GM19025 (cell line): ENCODE measurements around the gene PRPF6.

Source experiments
- ATAC-seq: cut with Tn5 transposase; IDR thresholded peaks from one replicate; pipeline ENCODE4 v1.9.1; 2021; ENCODE audit warnings: mild to moderate bottlenecking, low read depth, moderate library complexity; ENCODE audit not compliant: unreplicated experiment

PRPF6 gene

GRCh38 chr20:63980806-63981728 is at the start of gene PRPF6:
Gene PRPF6 (plus strand): TSS chr20:63981132. CDS start chr20:63981246, 114 bp downstream.
- ATAC-seq, result peak; percentile 52

- ATAC-seq, result no peak
These were observed 49.2 kb upstream of the PRPF6 start for GRCh38 chr20:63931735-63932134.

GRCh38 chr20:63932606-63933160 is 48.2 kb upstream of the PRPF6 start:
- no peak for ATAC-seq

- ATAC-seq, result no peak
These were observed 47.3 kb upstream of the PRPF6 start for GRCh38 chr20:63933646-63934045.

- no peak for ATAC-seq
These were observed 46.5 kb upstream of the PRPF6 start for GRCh38 chr20:63934271-63935068.

GRCh38 chr20:63935447-63935846 is 45.5 kb upstream of the PRPF6 start:
- no peak for ATAC-seq

GRCh38 chr20:63937596-63937995 is 43.3 kb upstream of the PRPF6 start:
- no peak for ATAC-seq

GRCh38 chr20:63939061-63939935 is 41.6 kb upstream of the PRPF6 start:
- no peak for ATAC-seq

- ATAC-seq, result no peak
These were observed 40.9 kb upstream of the PRPF6 start for GRCh38 chr20:63940071-63940471.

- ATAC-seq, result no peak
These were observed 40.3 kb upstream of the PRPF6 start for GRCh38 chr20:63940472-63941266.

- no peak for ATAC-seq
These were observed 39.5 kb upstream of the PRPF6 start for GRCh38 chr20:63941282-63942081.

GRCh38 chr20:63942250-63942951 is 38.5 kb upstream of the PRPF6 start:
- ATAC-seq, result no peak

- no peak for ATAC-seq
These were observed 37.7 kb upstream of the PRPF6 start for GRCh38 chr20:63942969-63943807.

- no peak for ATAC-seq
These were observed 37.2 kb upstream of the PRPF6 start for GRCh38 chr20:63943808-63944077.

- no peak for ATAC-seq
These were observed 36.6 kb upstream of the PRPF6 start for GRCh38 chr20:63944078-63944941.

GRCh38 chr20:63945031-63945658 is 35.8 kb upstream of the PRPF6 start:
- ATAC-seq, result no peak
